HCEC 1CT (cell line): Measurements from ENCODE around the gene AUTS2.

ENCODE experiments used
- DNase-seq: peaks from one replicate; pipeline ENCODE4 v3.0.0-alpha.2; 2017

AUTS2 gene

GRCh38 chr7:70459546-70459945, 861.3 kb downstream of the AUTS2 start:
- no peak for DNase-seq

DNA sequence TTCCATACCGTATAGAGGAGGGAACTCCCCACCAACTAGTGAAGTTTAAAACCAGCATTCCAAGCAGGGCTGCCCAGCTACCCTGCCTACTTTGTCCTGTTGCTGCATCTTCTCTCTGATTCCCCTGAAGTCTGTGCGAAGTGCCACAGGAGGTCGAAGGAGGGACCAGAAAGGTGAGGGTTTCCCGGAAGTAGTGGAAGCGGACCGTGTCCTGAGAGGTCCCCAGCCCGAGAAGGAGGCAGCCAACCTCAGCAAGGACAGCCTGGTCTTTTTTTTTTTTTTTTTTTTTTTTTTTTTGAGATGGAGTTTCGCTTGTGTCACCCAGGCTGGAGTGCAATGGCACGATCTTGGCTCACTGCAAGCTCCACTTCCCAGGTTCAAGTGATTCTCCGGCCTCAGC, 861.8 kb downstream of the AUTS2 start:
- no peak for DNase-seq

DNA sequence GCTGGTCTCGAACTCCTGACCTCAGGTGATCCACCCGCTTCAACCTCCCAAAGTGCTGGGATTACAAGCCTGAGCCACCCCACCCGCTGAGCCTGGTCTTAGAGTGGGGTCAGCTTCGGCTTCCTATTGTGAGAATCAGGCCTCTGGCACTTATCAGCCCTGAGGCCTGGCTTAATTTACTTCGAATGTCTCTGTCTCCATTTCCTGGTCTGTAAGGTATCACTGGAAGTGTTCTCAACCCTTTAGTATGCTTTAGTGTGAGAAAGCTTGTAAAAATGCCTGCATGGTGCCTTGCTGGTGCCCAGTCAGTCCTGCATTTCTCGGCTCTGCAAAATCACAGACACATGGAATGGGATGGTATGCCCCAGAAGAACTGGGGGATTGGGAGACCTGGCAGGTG, 862.3 kb downstream of the AUTS2 start:
- no peak for DNase-seq

- no peak for DNase-seq
These were observed 865.2 kb downstream of the AUTS2 start for GRCh38 chr7:70463352-70463938.

GRCh38 chr7:70466725-70467364, 868.6 kb downstream of the AUTS2 start:
- DNase-seq = no peak

- no peak for DNase-seq
These were observed 872.5 kb downstream of the AUTS2 start for GRCh38 chr7:70470746-70471145.

GRCh38 chr7:70472601-70473237, 874.4 kb downstream of the AUTS2 start:
- DNase-seq = no peak

DNA sequence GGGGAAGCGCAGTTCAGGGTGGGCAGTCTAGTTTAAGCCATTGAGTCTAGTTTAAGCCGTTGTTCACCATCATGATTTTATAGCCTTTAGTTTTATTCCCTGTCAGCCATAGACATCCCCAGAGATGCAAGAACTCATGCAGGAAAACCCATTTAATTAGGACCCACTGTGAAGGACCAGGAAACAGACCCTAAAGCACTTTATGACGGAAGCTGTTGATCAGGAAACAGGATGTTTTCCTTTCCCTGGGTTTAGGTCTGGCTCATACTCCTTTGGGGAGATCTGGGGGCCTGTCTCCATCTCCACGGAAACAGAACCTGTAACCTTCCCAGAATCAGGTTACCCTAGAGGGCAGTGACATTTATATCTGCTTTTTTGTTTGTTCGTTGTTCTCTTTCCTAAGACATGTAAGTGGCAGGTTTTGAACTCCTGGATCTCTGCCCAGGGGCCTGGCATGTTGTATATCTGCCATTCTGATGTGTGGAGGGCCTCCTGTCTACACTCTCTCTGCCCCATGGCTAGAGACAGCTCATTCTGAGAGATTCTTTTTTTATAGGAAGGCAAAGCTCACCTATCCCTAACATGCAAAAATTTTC, 876.5 kb downstream of the AUTS2 start:
- DNase-seq = no peak

DNA sequence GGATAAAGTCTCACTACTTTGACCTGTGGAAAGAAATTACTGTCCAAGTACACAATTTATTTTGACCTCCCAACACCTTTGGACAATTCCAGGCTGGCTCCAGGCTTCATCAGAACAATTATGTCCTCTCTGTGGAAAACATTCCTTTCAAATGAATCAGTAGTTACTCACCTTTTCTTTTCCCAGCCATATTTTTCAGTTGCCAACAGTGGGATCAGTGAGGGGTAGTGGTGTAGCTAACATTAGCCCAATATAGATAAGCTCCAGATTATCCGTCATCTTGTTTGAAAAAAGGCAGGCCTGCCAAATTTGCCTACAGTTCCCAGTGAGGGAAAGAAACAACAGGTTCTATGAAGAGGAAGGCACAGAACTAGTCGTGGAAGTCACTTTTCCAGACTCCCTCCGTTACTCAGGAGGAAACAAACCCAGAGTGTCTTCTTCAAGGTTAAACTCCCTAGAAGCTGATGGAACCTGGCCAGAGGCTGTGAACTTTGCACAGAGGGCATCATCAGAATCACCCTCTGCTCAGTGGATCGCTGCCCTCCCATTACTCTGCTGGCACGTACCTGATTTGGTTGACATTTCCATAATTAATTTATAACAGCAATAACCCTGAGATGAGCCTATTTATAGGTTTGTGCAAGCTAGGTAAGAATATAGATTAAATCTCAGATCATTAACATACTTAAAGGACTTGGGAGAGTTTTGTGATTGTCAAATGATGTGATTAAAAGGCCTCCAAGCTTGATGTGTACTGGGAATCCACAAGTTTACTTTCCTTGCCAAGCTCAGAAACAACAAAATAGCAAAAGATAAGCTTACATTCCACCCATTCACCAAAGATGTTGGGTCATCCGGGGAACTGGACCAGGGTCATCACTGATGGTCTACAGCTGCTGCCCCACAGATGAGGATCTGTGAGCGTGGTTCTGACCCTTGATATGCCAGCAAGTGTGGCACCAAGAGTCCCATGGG, 879.0 kb downstream of the AUTS2 start:
- DNase-seq = no peak

DNA sequence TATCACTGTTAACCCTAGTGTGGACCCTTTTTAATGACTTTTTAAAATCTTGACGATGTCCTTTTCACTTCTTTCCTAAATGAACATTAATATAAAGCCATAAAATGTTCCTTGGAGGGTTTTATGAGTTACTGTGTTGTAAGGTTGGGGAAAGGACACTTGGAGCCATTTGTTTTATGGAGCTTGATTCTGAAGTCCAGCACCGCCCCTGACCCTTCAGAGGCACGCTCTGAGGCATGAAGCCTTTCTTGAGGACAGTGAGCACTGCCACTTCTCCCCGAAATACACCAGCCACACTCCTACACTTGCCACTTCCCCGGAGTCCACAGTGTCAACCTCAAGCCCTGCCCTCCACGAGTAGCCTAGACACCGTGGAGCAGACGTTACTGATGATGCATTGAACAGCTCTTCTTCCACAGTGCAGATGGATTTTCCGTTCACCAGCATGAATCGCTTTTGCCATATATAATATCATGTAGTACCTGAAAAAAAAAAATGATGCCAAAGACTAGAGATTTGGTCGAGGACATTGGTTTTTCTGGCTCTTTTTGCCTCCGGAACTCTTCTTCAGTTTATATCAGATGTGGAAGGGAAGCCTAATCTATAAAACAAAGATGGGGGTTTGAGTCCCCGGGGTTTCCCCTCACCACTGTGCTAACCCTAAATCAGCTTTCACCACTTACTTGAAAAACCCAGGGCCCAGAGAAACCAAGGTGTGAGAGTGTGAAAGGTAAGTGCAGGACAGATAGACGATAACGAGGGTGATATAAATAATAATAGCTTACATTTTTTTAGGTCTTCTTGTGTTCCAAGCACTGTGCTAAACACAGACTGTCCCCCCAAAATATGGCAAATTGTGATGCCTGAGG, 881.1 kb downstream of the AUTS2 start:
- DNase-seq = no peak

GRCh38 chr7:70480927-70481569, 882.8 kb downstream of the AUTS2 start:
- no peak for DNase-seq

DNA sequence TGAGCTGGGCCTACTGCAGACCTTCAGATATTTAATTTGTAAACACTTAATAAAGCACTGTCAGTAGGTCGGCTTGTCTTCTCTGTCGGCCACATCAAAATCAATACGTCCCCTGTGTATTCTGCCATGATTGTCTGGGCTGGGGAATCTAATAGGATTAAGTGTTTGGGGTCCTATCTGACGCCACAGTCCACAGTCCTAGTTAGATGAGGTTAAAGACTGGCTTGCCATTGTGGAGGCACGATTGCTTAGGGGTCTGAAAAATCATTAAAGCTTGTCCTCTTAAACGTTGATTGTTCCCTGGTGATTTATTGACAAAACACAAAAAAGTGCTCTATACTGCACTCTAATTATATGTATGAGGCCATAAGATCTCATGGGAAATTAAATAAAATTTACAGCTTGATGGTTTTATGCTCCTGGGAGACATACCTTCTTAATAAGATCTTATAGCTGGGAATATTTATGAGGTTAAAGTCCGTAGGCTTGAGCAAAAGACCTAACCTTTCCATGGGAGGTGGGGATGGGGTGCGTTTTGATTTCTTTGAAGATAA, 883.4 kb downstream of the AUTS2 start:
- no peak for DNase-seq

- DNase-seq = no peak
These were observed 886.0 kb downstream of the AUTS2 start for GRCh38 chr7:70484255-70484654.

- DNase-seq = no peak
These were observed 888.7 kb downstream of the AUTS2 start for GRCh38 chr7:70486977-70487376.

- DNase-seq = no peak
These were observed 889.2 kb downstream of the AUTS2 start for GRCh38 chr7:70487428-70487827.

- no peak for DNase-seq
These were observed 889.6 kb downstream of the AUTS2 start for GRCh38 chr7:70487886-70488285.

GRCh38 chr7:70489813-70490212, 891.5 kb downstream of the AUTS2 start:
- no peak for DNase-seq

GRCh38 chr7:70492625-70493024, 894.4 kb downstream of the AUTS2 start:
- DNase-seq = no peak

DNA sequence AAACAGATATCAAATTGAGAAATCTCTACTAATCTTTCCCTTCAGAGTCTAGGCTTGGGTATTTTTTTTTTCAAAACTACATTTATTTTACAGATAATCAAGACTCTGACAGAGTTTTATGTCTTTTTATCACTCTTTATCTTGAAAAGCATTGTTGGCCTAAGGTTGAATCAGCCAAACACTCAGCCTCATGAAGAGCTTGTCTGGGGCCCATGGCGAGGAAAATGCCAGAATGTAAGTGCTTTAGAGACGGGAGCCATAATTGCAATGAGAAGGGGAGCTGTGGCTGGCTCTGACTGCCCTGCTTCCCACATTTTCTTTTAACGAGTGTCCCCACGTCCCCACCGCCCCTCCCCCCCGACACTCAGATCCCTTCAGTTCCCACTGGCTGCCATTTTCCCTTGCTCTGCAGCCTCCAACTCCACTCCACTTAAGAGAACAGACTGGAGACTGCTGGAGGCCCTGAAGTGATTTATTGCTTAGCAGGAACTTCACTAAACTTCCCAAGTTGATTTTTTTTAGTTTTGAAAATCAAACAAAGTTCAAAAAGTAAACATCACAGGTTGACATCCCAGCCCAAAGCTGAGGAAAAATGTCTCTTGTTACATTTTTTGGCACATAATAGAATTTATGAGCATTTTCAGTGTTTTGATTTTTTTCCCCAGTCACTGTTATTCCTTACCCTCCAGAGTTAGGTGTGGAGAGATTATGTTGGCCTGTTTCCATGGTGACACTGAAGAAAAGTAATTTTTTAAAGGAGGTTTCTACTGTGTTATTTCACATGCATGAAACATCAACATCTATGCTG, 896.2 kb downstream of the AUTS2 start:
- no peak for DNase-seq

DNA sequence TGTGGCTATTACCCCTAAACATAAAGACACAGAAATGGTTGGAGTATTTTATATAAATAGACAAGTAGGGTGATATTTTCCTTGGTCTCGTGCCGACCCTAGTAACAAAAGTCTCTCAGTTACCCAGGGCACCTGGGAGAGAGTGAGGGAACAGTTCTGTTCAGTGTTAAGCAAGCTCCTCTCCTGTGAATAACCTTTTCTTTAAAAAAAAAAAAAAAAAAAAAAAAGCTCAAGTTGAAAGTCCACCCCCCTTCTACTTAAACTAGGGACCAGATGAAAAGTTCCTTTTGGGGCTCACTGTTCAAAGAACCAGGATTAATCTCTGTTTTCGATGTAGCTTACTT, 896.7 kb downstream of the AUTS2 start:
- no peak for DNase-seq
